GM18858 (cell line): Measurements from ENCODE around the gene KIF26B.

Experiments used
- ATAC-seq: cut with Tn5 transposase; IDR thresholded peaks from one replicate; pipeline ENCODE4 v1.9.1; 2021; ENCODE audit not compliant: unreplicated experiment

Gene KIF26B

GRCh38 chr1:245205864-245206263, 51.1 kb downstream of the KIF26B start:
- no peak for ATAC-seq

GRCh38 chr1:245207056-245207638, 52.4 kb downstream of the KIF26B start:
- no peak for ATAC-seq

- ATAC-seq, result no peak
Observed at GRCh38 chr1:245207801-245208200, 53.0 kb downstream of the KIF26B start.

- no peak for ATAC-seq
Observed at GRCh38 chr1:245209658-245210435, 55.1 kb downstream of the KIF26B start.

GRCh38 chr1:245211035-245211749, 56.4 kb downstream of the KIF26B start:
- ATAC-seq, result no peak

GRCh38 chr1:245211761-245212160, 57.0 kb downstream of the KIF26B start:
- no peak for ATAC-seq

GRCh38 chr1:245212221-245212710, 57.5 kb downstream of the KIF26B start:
- ATAC-seq, result no peak

- ATAC-seq, result no peak
Observed at GRCh38 chr1:245213066-245213831, 58.5 kb downstream of the KIF26B start.

- ATAC-seq, result no peak
Observed at GRCh38 chr1:245215071-245215470, 60.3 kb downstream of the KIF26B start.

- ATAC-seq, result no peak
Observed at GRCh38 chr1:245216366-245217115, 61.8 kb downstream of the KIF26B start.

GRCh38 chr1:245217853-245218608, 63.2 kb downstream of the KIF26B start:
- ATAC-seq, result no peak

- no peak for ATAC-seq
Observed at GRCh38 chr1:245220381-245220985, 65.7 kb downstream of the KIF26B start.

GRCh38 chr1:245221805-245222204, 67.0 kb downstream of the KIF26B start:
- no peak for ATAC-seq

GRCh38 chr1:245222931-245223595, 68.3 kb downstream of the KIF26B start:
- ATAC-seq, result no peak

GRCh38 chr1:245225322-245226202, 70.8 kb downstream of the KIF26B start:
- no peak for ATAC-seq

GRCh38 chr1:245226203-245226499, 71.4 kb downstream of the KIF26B start:
- no peak for ATAC-seq

- no peak for ATAC-seq
Observed at GRCh38 chr1:245229051-245229450, 74.3 kb downstream of the KIF26B start.

- no peak for ATAC-seq
Observed at GRCh38 chr1:245232931-245233330, 78.1 kb downstream of the KIF26B start.
